ENCODE data around the gene CCNT1. TPM values are rescaled to one million over a fixed set of nuclear protein-coding genes. Genes with fewer than 3 reads are reported as not detected.

Gene CCNT1
- total and polyA plus RNA-seq, 2 of the 4 experiments (the other 2 are of a cell fraction): 9.0 to 74.0 TPM

GRCh38 chr12:48686037-48686595 is 30.4 kb downstream of the CCNT1 start:
- 53% methylated on average over 3 of the region's 3 CpGs; no CpG with 5 or more reads in 1 of the 2 experiments for WGBS, 2 experiments (ENCODE audit: extremely low coverage in 2 of 2, insufficient read length in 1 of 2)
- dilution Hi-C loops (cut with HindIII; ENCODE audit: low sequenced_read_pairs, unreplicated experiment): no loop called here
- CTCF ChIA-PET: no interaction called here

More at GRCh38 chr12:48686037-48686595, 30.4 kb downstream of the CCNT1 start:
- H2BK5ac ChIP-seq (ENCODE audit: low read depth, low read length, poor library complexity, severe bottlenecking): no peak overlapping the region
- H2AFZ ChIP-seq (replicated peaks; ENCODE audit: low read length, poor library complexity): no peak overlapping the region
- H4K8ac ChIP-seq (ENCODE audit: low read depth in 2 of 2, low read length in 2 of 2): no peak overlapping the region
- no TSS peak for BruUV-seq (replicated peaks)
- no peak overlapping the region for H3K56ac ChIP-seq (ENCODE audit: extremely low read depth, insufficient read depth, low read length)
- no peak overlapping the region for H3K23ac ChIP-seq (ENCODE audit: low read depth, low read length)
- intact Hi-C loops (cut with micrococcal nuclease) (no loop called here), in situ Hi-C loops (cut with MboI; ENCODE audit: low sequenced_read_pairs) (no loop called here)
- no peak overlapping the region for H4K91ac ChIP-seq (ENCODE audit: insufficient read depth, low read depth, low read length)
- H3K9me3 ChIP-seq (ENCODE audit: control insufficient read depth, insufficient read depth, low read length): no peaks in the 10 kb centered on the region
- H3K14ac ChIP-seq (replicated peaks; ENCODE audit: low read depth, low read length): no peak overlapping the region
- 0 out of 2 replicates have a peak, but pooled peaks cover 9% of the 10 kb centered on the region for H4K20me1 ChIP-seq (ENCODE audit: insufficient read depth, low read length)
- DNase-seq: no peak
- no peak overlapping the region for H3K18ac ChIP-seq (ENCODE audit: low read depth, low read length)
- H2BK15ac ChIP-seq (ENCODE audit: low read depth, low read length): no peak overlapping the region
- no peak overlapping the region for H3K27ac ChIP-seq (ENCODE audit: insufficient read depth, low read length)
- no peak overlapping the region for H3K4me2 ChIP-seq (ENCODE audit: low read depth, low read length)
- H2BK120ac ChIP-seq (ENCODE audit: low read depth, low read length): no peak overlapping the region
- peaks cover 10 to 25% of the 10 kb centered on the region in 2 experiments for H3K79me1 ChIP-seq (ENCODE audit: low read depth in 1 of 2, low read length in 2 of 2)
- POLR2A ChIA-PET (ENCODE audit: unreplicated experiment): no interaction called here
- no peak overlapping the region for H3K4me3 ChIP-seq (ENCODE audit: insufficient read depth, low read depth, low read length)
- peaks cover 7% of the 10 kb centered on the region for H3K36me3 ChIP-seq (ENCODE audit: control insufficient read depth, insufficient read depth, low read length)
- no peak overlapping the region for H3K9ac ChIP-seq (ENCODE audit: low read depth, low read length)
- H2BK20ac ChIP-seq (ENCODE audit: low read depth, low read length): no peak overlapping the region
- no peak overlapping the region for H2AK9ac ChIP-seq (replicated peaks; ENCODE audit: low read depth, low read length, poor library complexity)
- no peak overlapping the region for H4K5ac ChIP-seq (ENCODE audit: low read depth, low read length)
- H3K4me1 ChIP-seq (ENCODE audit: control insufficient read depth, insufficient read depth, low read length): no peaks in the 10 kb centered on the region
- TF ChIP-seq CHD1 (IDR thresholded peaks at IDR 0.05; ENCODE audit: low read depth, low read length) (no peak), RFX5 (IDR thresholded peaks at IDR 0.05; ENCODE audit: low read depth, low read length) (no peak), MAFK (IDR thresholded peaks at IDR 0.05; ENCODE audit: low read depth, low read length) (no peak)
- H3K4ac ChIP-seq (ENCODE audit: low read depth, low read length): no peak overlapping the region
- ATAC-seq (ENCODE audit: low read depth): no peak
- H3K27me3 ChIP-seq (ENCODE audit: control insufficient read depth, insufficient read depth, low read length): no peaks in the 10 kb centered on the region
- peaks cover 2% of the 10 kb centered on the region; the same call in 1 of the 2 replicates for H3K9me1 ChIP-seq (ENCODE audit: insufficient read depth, low read length)
- no peak overlapping the region for H2AK5ac ChIP-seq (ENCODE audit: low read depth, low read length)
